NT2/D1 (cell line): ENCODE results near the gene CDCA4.

Experiments used
- SUZ12 ChIP-seq: IDR thresholded peaks from 2 replicates; pipeline ENCODE4 v1.6.1; 2011; ENCODE audit not compliant: insufficient read length, insufficient read depth; ENCODE audit errors: extremely low read depth
- YY1 ChIP-seq: IDR thresholded peaks from 2 replicates; pipeline ENCODE4 v1.6.1; 2011; ENCODE audit not compliant: insufficient read length, insufficient read depth
- ZNF274 ChIP-seq: IDR thresholded peaks from 2 replicates; pipeline ENCODE4 v1.6.1; 2011; ENCODE audit warnings: mild to moderate bottlenecking, low read depth, low read length

DNA sequence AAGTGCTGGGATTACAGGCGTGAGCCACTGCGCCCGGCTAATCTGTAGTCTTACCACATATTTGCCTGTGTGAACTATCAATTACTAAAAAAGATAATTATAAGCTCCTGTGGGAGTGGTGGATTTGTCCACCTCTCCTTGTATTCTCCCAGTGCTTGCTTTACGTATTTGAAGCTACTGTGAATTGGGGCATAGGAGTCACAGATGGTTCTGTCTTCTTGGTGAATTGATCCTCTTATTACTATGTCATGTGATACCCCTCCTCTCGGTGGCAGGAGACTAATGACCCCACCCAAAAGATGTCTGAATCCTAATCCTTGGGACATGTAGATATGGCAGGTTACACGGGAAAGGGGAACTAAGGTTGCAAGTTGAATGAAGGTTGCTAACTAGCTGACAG lies 32.5 kb upstream of the CDCA4 start:
- no peak for TF ChIP-seq ZNF274
- TF ChIP-seq YY1: no peak
- TF ChIP-seq SUZ12: no peak
